GM12864 (cell line): ENCODE measurements around the gene ELOVL3.

ENCODE experiments used
- DNase-seq: peaks from one replicate; pipeline ENCODE4 v3.0.0-alpha.2; 2011; ENCODE audit warnings: low read depth
- H3K4me3 ChIP-seq: 2 replicates; pipeline ENCODE4 v1.5.1; 2011; ENCODE audit warnings: mild to moderate bottlenecking, low read depth, low read length, control low read depth
- CTCF ChIP-seq: IDR thresholded peaks from 2 replicates; pipeline ENCODE4 v1.5.1; 2011; ENCODE audit warnings: low read depth, mild to moderate bottlenecking, moderate library complexity, low read length, control low read depth, inconsistent platforms; ENCODE audit errors: missing control alignments

The ELOVL3 gene

DNA sequence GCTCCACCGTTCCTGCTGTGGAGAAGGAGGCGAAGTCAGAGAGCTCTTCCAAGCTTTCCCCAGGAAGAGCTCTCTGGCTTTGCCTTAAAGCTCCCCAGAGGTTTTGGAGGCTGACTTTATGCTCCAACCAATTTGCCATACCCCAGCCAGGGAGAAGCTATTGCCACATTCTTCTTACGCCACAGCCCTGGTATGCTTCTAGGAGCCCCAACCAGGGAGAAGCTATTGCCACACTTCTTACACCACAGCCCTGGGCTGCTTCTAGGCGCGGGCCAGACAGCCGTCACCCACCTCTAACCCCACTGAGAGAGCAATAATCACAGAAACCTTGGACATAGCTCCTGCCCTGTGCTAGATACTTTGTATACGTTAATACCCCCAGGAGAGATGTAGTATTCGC, 951 bp downstream of the ELOVL3 start:
- TF ChIP-seq CTCF = no peak
- no peak for DNase-seq
- H3K4me3 ChIP-seq = no peak overlapping the region

DNA sequence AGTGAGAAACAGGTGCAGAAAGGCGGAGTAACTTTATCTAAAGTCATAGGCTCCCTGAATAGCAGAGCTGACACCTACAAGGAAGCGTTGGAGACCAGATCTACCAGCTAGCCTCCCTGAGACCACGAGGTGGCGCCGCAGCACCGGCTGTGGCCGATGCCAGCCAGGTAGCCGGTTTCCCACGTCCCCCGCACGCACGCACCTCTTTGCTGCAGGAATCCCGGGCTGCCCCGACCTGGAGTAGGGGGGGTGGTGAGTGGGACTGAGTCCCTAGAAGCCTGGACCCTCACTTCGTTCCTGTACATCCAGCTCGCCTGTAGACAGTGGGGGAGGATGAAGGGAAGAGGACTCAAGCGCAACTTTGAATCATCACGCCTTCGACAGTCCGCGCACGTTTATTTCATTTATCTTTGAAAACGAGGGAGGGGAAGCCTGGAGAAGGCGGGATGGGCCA, 3.7 kb downstream of the ELOVL3 start:
- peak; percentile 99 for TF ChIP-seq CTCF
- DNase-seq = no peak
- H3K4me3 ChIP-seq = no peak overlapping the region

- no peak for TF ChIP-seq CTCF
- no peak for DNase-seq
- H3K4me3 ChIP-seq = peak overlapping the region; percentile 48
Observed at GRCh38 chr10:102230264-102230860, 4.3 kb downstream of the ELOVL3 start.

GRCh38 chr10:102230861-102231356, 4.8 kb downstream of the ELOVL3 start:
- peak; percentile 45 for TF ChIP-seq CTCF
- peak overlapping the region; percentile 48 for H3K4me3 ChIP-seq
- DNase-seq = no peak

DNA sequence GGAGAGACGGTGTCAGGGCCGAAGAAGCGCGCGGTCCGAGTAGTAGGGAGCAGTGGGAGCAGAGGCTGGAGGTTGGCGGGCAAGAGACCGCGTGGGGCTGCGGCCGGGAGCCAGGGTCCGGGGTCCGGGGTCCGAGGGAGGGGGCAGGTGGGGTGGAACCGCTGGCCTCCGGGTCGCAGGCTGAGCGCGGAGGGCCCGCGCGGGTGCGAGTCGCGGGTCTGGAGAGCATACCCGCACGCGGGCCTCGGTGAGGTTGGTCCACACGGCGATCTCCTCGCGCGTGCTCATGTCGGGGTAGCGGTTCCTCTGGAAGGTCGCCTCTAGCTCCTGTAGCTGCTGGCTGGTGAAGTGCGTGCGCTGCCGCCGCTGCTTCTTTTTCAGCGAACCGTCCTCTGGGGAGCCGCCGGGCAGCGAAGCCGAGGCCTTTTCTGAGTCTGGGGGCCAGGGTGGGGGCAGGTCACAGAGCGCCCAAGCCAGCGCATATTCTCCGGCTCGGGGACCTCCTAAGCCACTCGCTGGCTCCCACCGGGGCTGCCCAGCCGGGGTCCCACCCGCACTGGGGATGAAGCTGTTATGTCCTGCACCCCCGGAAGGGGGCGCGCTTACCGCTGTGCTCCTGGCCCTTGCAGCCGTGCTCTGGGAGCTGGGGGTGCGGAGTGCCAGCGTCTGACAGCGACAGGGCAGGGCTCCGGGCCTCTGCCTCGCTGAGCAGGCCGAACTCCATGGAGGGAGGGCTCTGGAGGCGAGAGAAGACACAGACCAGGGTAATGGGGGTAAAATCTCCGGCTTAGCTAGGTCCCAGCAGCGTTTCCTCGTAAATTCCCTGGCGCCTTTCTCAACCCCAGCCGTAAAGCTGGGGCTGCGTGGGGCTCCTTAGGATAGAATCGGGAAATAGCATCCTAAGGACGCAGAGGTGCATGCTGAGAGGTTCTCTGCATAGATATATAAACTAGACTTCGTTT, 5.5 kb downstream of the ELOVL3 start:
- no peak for DNase-seq
- TF ChIP-seq CTCF = peak; percentile 89
- H3K4me3 ChIP-seq = peak overlapping the region; percentile 48

- DNase-seq = no peak
- no peak overlapping the region for H3K4me3 ChIP-seq
- no peak for TF ChIP-seq CTCF
Observed at GRCh38 chr10:102233997-102234396, 7.9 kb downstream of the ELOVL3 start.
